ENCODE results near the gene DNAJC19.

The DNAJC19 gene

GRCh38 chr3:180961087-180961486 is 28.4 kb downstream of the DNAJC19 start:
- no peak for DNase-seq

- no peak for DNase-seq
Measured at GRCh38 chr3:180959691-180960090, 29.8 kb downstream of the DNAJC19 start.

GRCh38 chr3:180947761-180948390 is 41.7 kb downstream of the DNAJC19 start:
- no peak for DNase-seq

GRCh38 chr3:180940826-180941225 is 48.7 kb downstream of the DNAJC19 start:
- no peak for DNase-seq

- DNase-seq: no peak
Measured at GRCh38 chr3:180934638-180935037, 54.9 kb downstream of the DNAJC19 start.

Data from GOT3 (cell line).